ENCODE results near the gene CEP89. TPM values are rescaled to one million over a fixed set of nuclear protein-coding genes. Genes with fewer than 3 reads are reported as not detected.
"Not testable (repeated sequence)": the region's sequence is repeated elsewhere in the genome, so short reads cannot be mapped to it uniquely, and the experiment has no call there.

CEP89 gene
- polyA plus RNA-seq (2012; ENCODE audit: insufficient read depth, insufficient read length, low read depth), result 15.7 TPM

DNA sequence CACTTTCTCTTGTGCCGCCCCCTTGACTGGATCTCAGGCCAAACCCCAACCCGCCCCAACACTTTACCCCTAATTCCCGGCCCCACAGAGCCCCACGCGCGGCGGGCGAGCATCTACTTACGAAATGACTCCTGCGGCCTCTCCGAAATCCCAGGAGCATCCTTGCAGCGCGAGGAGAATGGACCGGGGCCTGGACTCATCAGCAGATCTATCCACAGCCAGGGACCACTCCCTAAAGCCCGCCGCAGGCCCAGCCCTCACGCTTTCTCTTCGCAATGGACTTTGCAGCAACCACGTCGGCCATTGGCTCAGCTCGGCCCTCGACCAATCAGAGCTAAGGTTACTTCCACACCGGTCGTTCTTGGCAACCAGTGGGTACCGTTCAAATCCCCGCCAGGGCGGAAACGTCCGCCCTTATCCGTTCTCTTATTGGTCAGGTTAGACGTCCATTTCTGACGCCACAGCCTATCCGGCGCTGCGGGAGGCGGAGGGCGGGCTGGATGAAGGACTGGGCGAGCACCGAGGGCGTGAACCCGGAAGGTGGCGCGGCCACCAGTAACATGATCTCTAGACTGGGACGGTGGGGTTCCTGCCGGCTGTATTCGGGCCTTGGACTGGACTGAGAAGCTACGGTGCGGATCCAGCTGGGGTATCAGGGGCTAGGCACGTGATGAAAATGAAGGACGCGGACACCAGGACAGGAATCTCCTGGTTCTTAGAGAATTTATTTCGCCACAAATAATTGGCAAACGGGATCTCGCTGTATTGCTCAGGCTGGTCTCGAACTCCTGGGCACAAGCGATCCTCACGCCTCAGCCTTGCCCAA lies at the start of gene CEP89, which contains the start of gene FAAP24:
Gene CEP89 (minus strand): TSS at position 244 of the 826 bp plus-strand sequence. CDS start 84 bp downstream, at position 160.
Gene FAAP24 (plus strand): TSS at position 528 of the 826 bp plus-strand sequence. CDS start 955 bp downstream, outside the sequence.
- DNase-seq, result peak; percentile 98
- H3K36me3 ChIP-seq, result no peaks in the 10 kb centered on the region; the same call in 1 of the 2 replicates
- peak within 1 kb of the TSS; percentile 85 for H3K4me3 ChIP-seq (ENCODE audit: low read depth, low read length)
- no peaks in the 10 kb centered on the region for H3K27me3 ChIP-seq
- H3K9me3 ChIP-seq, result no peaks in the 10 kb centered on the region
- TF ChIP-seq, protein P1, sequence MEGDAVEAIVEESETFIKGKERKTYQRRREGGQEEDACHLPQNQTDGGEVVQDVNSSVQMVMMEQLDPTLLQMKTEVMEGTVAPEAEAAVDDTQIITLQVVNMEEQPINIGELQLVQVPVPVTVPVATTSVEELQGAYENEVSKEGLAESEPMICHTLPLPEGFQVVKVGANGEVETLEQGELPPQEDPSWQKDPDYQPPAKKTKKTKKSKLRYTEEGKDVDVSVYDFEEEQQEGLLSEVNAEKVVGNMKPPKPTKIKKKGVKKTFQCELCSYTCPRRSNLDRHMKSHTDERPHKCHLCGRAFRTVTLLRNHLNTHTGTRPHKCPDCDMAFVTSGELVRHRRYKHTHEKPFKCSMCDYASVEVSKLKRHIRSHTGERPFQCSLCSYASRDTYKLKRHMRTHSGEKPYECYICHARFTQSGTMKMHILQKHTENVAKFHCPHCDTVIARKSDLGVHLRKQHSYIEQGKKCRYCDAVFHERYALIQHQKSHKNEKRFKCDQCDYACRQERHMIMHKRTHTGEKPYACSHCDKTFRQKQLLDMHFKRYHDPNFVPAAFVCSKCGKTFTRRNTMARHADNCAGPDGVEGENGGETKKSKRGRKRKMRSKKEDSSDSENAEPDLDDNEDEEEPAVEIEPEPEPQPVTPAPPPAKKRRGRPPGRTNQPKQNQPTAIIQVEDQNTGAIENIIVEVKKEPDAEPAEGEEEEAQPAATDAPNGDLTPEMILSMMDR (IDR thresholded peaks at IDR 0.05; ENCODE audit: low read depth, low read length), result no peak
- no peaks in the 10 kb centered on the region for H3K4me1 ChIP-seq

GRCh38 chr19:33010891-33011290 lies 39.1 kb upstream of the CEP89 start:
- H3K27me3 ChIP-seq; DNase-seq; H3K4me3 ChIP-seq (ENCODE audit: low read depth, low read length); H3K36me3 ChIP-seq; H3K9me3 ChIP-seq; H3K4me1 ChIP-seq: not testable (repeated sequence)

- DNase-seq, result no peak
- TF ChIP-seq, protein P1 (IDR thresholded peaks at IDR 0.05; ENCODE audit: low read depth, low read length), result no peak
- Histone ChIP-seq H3K27me3 (no peaks in the 10 kb centered on the region), H3K9me3 (no peaks in the 10 kb centered on the region), H3K36me3 (no peaks in the 10 kb centered on the region), H3K4me3 (ENCODE audit: low read depth, low read length) (no peak overlapping the region), H3K4me1 (no peaks in the 10 kb centered on the region)
These were observed 37.0 kb upstream of the CEP89 start for GRCh38 chr19:33008738-33009137.

GRCh38 chr19:33005440-33005839 lies 33.7 kb upstream of the CEP89 start:
- Histone ChIP-seq H3K9me3 (no peaks in the 10 kb centered on the region), H3K27me3 (no peaks in the 10 kb centered on the region), H3K4me1 (no peaks in the 10 kb centered on the region), H3K4me3 (ENCODE audit: low read depth, low read length) (no peak overlapping the region), H3K36me3 (no peaks in the 10 kb centered on the region)
- TF ChIP-seq, protein P1 (IDR thresholded peaks at IDR 0.05; ENCODE audit: low read depth, low read length), result no peak
- no peak for DNase-seq

DNA sequence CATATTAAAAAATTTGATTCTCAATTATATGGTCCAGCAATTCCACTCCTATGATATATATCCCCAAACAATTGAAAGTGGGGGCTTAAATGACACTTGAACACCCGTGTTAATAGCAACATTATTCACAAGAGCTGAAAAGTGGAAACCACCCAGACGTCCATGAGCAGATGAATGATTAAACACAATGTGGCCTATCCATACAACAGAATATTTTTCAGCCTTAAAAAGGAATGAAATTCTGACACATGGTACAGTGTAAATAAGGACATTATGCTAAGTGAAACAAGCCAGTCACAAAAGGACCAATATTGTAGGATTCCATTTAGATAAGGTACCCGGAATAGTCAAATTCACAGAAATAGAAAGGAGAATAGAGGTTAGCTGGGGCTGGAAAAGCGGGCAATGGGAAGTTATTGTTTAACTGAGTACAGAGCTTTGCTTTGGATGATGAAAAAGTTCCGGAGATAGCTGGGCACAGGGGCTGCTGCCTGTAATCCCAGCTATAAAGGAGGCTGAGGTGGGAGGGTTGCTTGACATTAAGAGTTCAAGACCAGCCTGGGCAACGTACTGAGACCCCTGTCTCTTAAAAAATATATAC lies 31.8 kb upstream of the CEP89 start:
- not testable (repeated sequence) for H3K27me3 ChIP-seq; H3K36me3 ChIP-seq; H3K4me1 ChIP-seq; H3K9me3 ChIP-seq; H3K4me3 ChIP-seq (ENCODE audit: low read depth, low read length); DNase-seq

DNA sequence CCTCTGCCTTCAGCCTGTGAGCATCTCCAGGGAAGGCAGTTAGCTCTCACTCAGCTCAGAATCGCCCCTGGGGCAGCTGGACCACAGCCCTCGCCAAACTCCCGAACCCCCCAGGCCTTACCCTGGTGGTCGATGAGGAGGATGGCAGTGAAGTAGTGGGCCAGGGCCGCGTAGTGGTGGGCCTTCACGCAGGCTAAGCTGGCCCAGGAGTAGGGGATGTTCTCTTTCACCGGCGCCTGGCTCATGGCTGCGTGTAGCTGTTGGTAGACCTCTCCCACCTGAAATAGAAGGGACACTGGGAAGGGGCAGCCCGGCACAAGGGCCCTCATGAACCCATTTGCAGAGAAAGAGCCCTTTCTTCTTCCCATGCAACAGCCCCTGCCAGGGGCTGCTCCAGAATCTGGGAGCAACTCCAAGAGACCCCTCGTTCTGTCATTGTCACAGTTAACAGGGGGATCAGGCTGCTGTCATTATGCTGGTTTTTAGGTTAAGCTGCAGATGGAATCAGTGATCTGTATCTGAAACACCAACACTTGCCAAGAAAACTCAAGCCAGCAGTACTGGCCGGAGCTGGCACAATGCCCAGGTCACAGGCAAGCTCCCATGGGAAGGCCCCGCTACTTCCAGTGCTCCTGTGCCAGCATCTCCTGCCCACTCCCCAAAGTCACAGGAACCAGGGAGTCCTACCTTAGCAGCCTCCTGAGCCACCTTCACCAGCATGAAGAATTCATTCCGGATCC lies 30.5 kb upstream of the CEP89 start:
- not testable (repeated sequence) for H3K27me3 ChIP-seq; H3K36me3 ChIP-seq; H3K9me3 ChIP-seq; H3K4me1 ChIP-seq; H3K4me3 ChIP-seq (ENCODE audit: low read depth, low read length)
- DNase-seq, result peak; percentile 37

DNA sequence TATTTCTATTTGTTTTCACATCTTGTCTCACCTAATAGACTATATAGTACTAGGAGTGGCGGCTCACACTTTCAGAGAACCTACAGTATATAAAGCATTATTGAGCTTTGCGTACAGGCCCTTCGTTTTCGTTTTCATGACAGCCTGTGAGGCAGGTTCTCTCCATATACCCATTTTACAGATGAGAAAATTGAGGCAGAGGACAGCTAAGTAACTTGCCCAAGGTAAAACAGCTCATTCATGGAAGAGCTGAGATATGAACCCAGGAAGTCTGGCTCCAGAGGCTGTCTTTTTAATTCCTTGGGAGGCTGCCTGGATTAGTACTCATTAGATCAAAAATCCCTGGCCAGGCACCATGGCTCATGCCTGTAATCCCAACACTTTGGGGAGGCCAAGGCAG lies 29.2 kb upstream of the CEP89 start:
- TF ChIP-seq, protein P1 (IDR thresholded peaks at IDR 0.05; ENCODE audit: low read depth, low read length), result no peak
- Histone ChIP-seq H3K36me3 (no peaks in the 10 kb centered on the region), H3K27me3 (no peaks in the 10 kb centered on the region), H3K4me1 (no peaks in the 10 kb centered on the region), H3K4me3 (ENCODE audit: low read depth, low read length) (no peak overlapping the region), H3K9me3 (no peaks in the 10 kb centered on the region)
- no peak for DNase-seq
